K562 (cell line): ENCODE data around the gene CBLIF. TPM values are rescaled to one million over a fixed set of nuclear protein-coding genes. Genes with fewer than 3 reads are reported as not detected.

ENCODE experiments used
- E2F5 ChIP-seq: sonication (generic); formaldehyde crosslinking; IDR thresholded peaks from 2 replicates; pipeline ENCODE4 v1.8.0; 2022; ENCODE audit warnings: mild to moderate bottlenecking, missing genetic modification reagents
- GTF2E2 ChIP-seq: fragments of 200-800 bp; sonication (Bioruptor generic); IDR thresholded peaks from 2 replicates; pipeline ENCODE4 v1.6.1; 2016; ENCODE audit warnings: missing genetic modification characterization, missing compliant biosample characterization
- HINFP ChIP-seq: fragments of 450-650 bp; conservative IDR thresholded peaks from 2 replicates; pipeline ENCODE4 v1.6.1; 2016; ENCODE audit warnings: missing genetic modification characterization, low read depth, mild to moderate bottlenecking, control low read depth, missing compliant biosample characterization
- HMGXB4 ChIP-seq: sonication (generic); formaldehyde crosslinking; IDR thresholded peaks from 2 replicates; pipeline ENCODE4 v1.8.1; 2023; ENCODE audit warnings: mild to moderate bottlenecking, missing genetic modification reagents
- KHSRP ChIP-seq: fragments of 450-650 bp; IDR thresholded peaks from 2 replicates; pipeline ENCODE4 v1.6.1; 2017
- MNT ChIP-seq, 2 experiments: fragments of 450-650 bp; conservative IDR thresholded peaks; 2 replicates each; pipeline ENCODE4 v1.6.1; 2017; ENCODE audit warnings: mild to moderate bottlenecking in 2 of 2, moderate library complexity in 2 of 2
- MYNN ChIP-seq, 2 experiments: sonication (generic); formaldehyde crosslinking in 1 of 2; IDR thresholded peaks; 2 replicates each; pipeline versions ENCODE4 v1.5.0 to v1.6.1; 2016 to 2020; ENCODE audit warnings: antibody characterized with exemption in 1 of 2, missing genetic modification reagents in 1 of 2
- PKNOX1 ChIP-seq: fragments of 450-650 bp; IDR thresholded peaks from 2 replicates; pipeline ENCODE4 v1.6.1; 2016
- SMAD1 ChIP-seq: fragments of 150-350 bp; IDR thresholded peaks from 2 replicates; pipeline ENCODE4 v1.6.1; 2014; ENCODE audit warnings: low read length, low read depth; ENCODE audit not compliant: partially characterized antibody
- TCF15 ChIP-seq: fragments of 250-450 bp; sonication (Bioruptor Pico); IDR thresholded peaks from 2 replicates; pipeline ENCODE4 v1.8.0; 2022; ENCODE audit warnings: moderate library complexity, mild to moderate bottlenecking, inconsistent platforms
- VEZF1 ChIP-seq: fragments of 200-800 bp; sonication (Bioruptor generic); IDR thresholded peaks from 2 replicates; pipeline ENCODE4 v1.6.1; 2017; ENCODE audit warnings: missing genetic modification characterization, missing compliant biosample characterization
- ZC3H4 ChIP-seq: sonication (generic); formaldehyde crosslinking; IDR thresholded peaks from 2 replicates; pipeline ENCODE4 v1.9.0; 2021; ENCODE audit warnings: missing genetic modification reagents, borderline replicate concordance
- ZNF165 ChIP-seq: fragments of 250-450 bp; sonication (Bioruptor Pico); IDR thresholded peaks from 2 replicates; pipeline ENCODE4 v1.4.0; 2020; ENCODE audit warnings: borderline replicate concordance
- ZNF316 ChIP-seq: fragments of 450-650 bp; IDR thresholded peaks from 2 replicates; pipeline ENCODE4 v1.6.1; 2016
- ZNF668 ChIP-seq: fragments of 250-450 bp; sonication (Bioruptor Pico); IDR thresholded peaks from 2 replicates; pipeline ENCODE4 v1.8.0; 2022; ENCODE audit warnings: mild to moderate bottlenecking, inconsistent platforms
- ZNF76 ChIP-seq: fragments of 250-450 bp; sonication (Bioruptor Pico); IDR thresholded peaks from 2 replicates; pipeline ENCODE4 v1.4.0; 2020; ENCODE audit warnings: mild to moderate bottlenecking, moderate library complexity, borderline replicate concordance
- ZNF79 ChIP-seq: fragments of 250-450 bp; sonication (Bioruptor Pico); IDR thresholded peaks from 2 replicates; pipeline ENCODE4 v1.4.0; 2020; ENCODE audit warnings: low read depth, mild to moderate bottlenecking, moderate library complexity
- polyA plus RNA-seq, 8 experiments: library from polyadenylated mRNA; depleted of rRNA in 4 of 8; stranded (reverse) in 5 of 8; unstranded in 3 of 8; fragments of >200 nt; fragmentation: Nextera tagmentation in 2 of 8; fragmentation: Illumina TruSeq in 1 of 8; extraction: Ambion mirVana in 2 of 8; extraction: Trizol in 1 of 8; gene quantifications; 2 replicates each; pipeline versions ENCODE4 v1.2.1 to v1.2.3, GENCODE V29; 2011 to 2014; ENCODE audit warnings: inconsistent platforms in 1 of 8, missing spikeins in 1 of 8
- total RNA-seq, 7 experiments: library from RNA; depleted of rRNA in 6 of 7; stranded (reverse); fragments of >200 nt in 6 of 7; fragmentation: Illumina TruSeq in 2 of 7; extraction: Trizol in 2 of 7; gene quantifications; 2 replicates each; pipeline versions ENCODE4 v1.2.1 to v1.2.3, GENCODE V29; 2011 to 2021; ENCODE audit warnings: low replicate concordance in 1 of 7

Gene CBLIF
- total and polyA plus RNA-seq, 9 of the 15 experiments (the other 6 are each of a cell fraction or from before 2014, with no cell fraction given): 0.07 to 0.83 (median 0.54) TPM

- TF ChIP-seq E2F5 (CRISPR knock-in tag): no peak
- TF ChIP-seq VEZF1: peak; percentile 20; the same call in 1 of the 2 replicates
- peak; percentile 59; the same call in 1 of the 2 replicates for TF ChIP-seq MYNN (IDR thresholded peaks at IDR 0.05)
- TF ChIP-seq MYNN (CRISPR knock-in tag; IDR thresholded peaks at IDR 0.05): no peak
- TF ChIP-seq SMAD1: no peak
- no peak for TF ChIP-seq ZNF79 (CRISPR knock-in tag)
- TF ChIP-seq PKNOX1: peak; percentile 27; the same call in 1 of the 2 replicates
- peak; percentile 31 to 64; a peak in 3 of 4 replicates for TF ChIP-seq MNT (conservative IDR thresholded peaks at IDR 0.05)
- no peak for TF ChIP-seq ZNF668 (CRISPR knock-in tag)
- no peak for TF ChIP-seq HINFP (tag)
- TF ChIP-seq ZNF316: peak; percentile 65
- no peak for TF ChIP-seq ZC3H4
- TF ChIP-seq ZNF76: no peak
- no peak for TF ChIP-seq TCF15
- 0 out of 2 replicates have a peak, but pooled peaks have one; percentile 53 for TF ChIP-seq GTF2E2 (tag)
- no peak for TF ChIP-seq ZNF165 (CRISPR knock-in tag)
- no peak for TF ChIP-seq HMGXB4 (CRISPR knock-in tag)
- TF ChIP-seq KHSRP: no peak
These were observed 12.4 kb upstream of the CBLIF start (continued) for GRCh38 chr11:59857439-59858434.
